ENCODE measurements around the gene NTN5.

GRCh38 chr19:48639483-48640375 lies 33.1 kb downstream of the NTN5 start:
- no peak for TF ChIP-seq POLR2AphosphoS5 (IDR thresholded peaks at IDR 0.05; ENCODE audit: low read depth, low read length)
- TF ChIP-seq SIN3A (IDR thresholded peaks at IDR 0.05; ENCODE audit: borderline replicate concordance, insufficient read depth, low read length): no peak
